ENCODE measurements around the gene GSN.

Gene GSN

DNA sequence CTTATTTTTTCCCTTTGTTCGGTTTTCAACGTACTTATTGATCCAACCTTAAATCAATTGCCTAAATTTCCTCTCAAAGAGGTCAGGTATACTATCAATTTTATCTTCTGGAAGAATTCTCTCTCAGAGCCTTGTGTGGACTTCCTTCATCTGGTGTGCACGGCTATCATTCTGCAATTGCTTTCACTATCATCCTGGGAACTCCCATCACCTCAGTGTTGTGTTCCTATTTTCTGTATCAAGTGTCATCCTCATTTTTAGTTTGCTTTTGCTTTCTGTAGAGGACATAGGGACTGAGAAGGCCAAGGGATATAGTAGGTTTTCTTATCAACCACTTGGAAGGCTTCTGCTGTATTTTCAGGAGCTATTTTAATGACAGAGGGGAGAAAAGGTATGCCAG, 90.8 kb downstream of the GSN start:
- H3K27me3 ChIP-seq (ENCODE audit: insufficient read depth, low read length, poor library complexity, severe bottlenecking), result no peaks in the 10 kb centered on the region
- no peak overlapping the region for H3K4me3 ChIP-seq (ENCODE audit: low read length, poor library complexity, severe bottlenecking)
- no peaks in the 10 kb centered on the region; the same call in 1 of the 2 replicates for H3F3A ChIP-seq (ENCODE audit: low read depth)
- TF ChIP-seq, protein P1, sequence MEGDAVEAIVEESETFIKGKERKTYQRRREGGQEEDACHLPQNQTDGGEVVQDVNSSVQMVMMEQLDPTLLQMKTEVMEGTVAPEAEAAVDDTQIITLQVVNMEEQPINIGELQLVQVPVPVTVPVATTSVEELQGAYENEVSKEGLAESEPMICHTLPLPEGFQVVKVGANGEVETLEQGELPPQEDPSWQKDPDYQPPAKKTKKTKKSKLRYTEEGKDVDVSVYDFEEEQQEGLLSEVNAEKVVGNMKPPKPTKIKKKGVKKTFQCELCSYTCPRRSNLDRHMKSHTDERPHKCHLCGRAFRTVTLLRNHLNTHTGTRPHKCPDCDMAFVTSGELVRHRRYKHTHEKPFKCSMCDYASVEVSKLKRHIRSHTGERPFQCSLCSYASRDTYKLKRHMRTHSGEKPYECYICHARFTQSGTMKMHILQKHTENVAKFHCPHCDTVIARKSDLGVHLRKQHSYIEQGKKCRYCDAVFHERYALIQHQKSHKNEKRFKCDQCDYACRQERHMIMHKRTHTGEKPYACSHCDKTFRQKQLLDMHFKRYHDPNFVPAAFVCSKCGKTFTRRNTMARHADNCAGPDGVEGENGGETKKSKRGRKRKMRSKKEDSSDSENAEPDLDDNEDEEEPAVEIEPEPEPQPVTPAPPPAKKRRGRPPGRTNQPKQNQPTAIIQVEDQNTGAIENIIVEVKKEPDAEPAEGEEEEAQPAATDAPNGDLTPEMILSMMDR (conservative IDR thresholded peaks at IDR 0.05; ENCODE audit: low read length), result no peak
- TF ChIP-seq EZH2phosphoT487 (IDR thresholded peaks at IDR 0.05; ENCODE audit: borderline replicate concordance), result no peak
- peak overlapping the region; percentile 16; the same call in 1 of the 2 replicates for H2AFZ ChIP-seq (ENCODE audit: low read length)
- H3K79me2 ChIP-seq (ENCODE audit: insufficient read depth, low read length), result no peaks in the 10 kb centered on the region
- H4K20me1 ChIP-seq (ENCODE audit: insufficient read depth, low read length, poor library complexity, severe bottlenecking), result no peaks in the 10 kb centered on the region
- H3K36me3 ChIP-seq (ENCODE audit: insufficient read depth, low read length), result no peaks in the 10 kb centered on the region
- peak overlapping the region; percentile 8 for H3K4me2 ChIP-seq (ENCODE audit: low read depth, low read length, poor library complexity, severe bottlenecking)
- peaks cover 39% of the 10 kb centered on the region for H3K4me1 ChIP-seq (ENCODE audit: insufficient read depth, low read length, poor library complexity, severe bottlenecking)
- no peaks in the 10 kb centered on the region for H3K9me2 ChIP-seq (replicated peaks; ENCODE audit: low read depth, low read length)
- no peaks in the 10 kb centered on the region for H3K9me3 ChIP-seq (ENCODE audit: insufficient read depth, low read depth, low read length)
- no peak overlapping the region for H3K9ac ChIP-seq (ENCODE audit: low read depth, low read length, poor library complexity, severe bottlenecking)

- peak overlapping the region; percentile 9 for H3K4me2 ChIP-seq (ENCODE audit: low read depth, low read length, poor library complexity, severe bottlenecking)
Observed at GRCh38 chr9:121359351-121360294, 91.7 kb downstream of the GSN start.

GRCh38 chr9:121360601-121361374, 92.8 kb downstream of the GSN start:
- no peak overlapping the region for H2AFZ ChIP-seq (ENCODE audit: low read length)
- no peaks in the 10 kb centered on the region for H4K20me1 ChIP-seq (ENCODE audit: insufficient read depth, low read length, poor library complexity, severe bottlenecking)
- no peaks in the 10 kb centered on the region for H3K36me3 ChIP-seq (ENCODE audit: insufficient read depth, low read length)
- H3K4me3 ChIP-seq (ENCODE audit: low read length, poor library complexity, severe bottlenecking), result no peak overlapping the region
- H3K4me1 ChIP-seq (ENCODE audit: insufficient read depth, low read length, poor library complexity, severe bottlenecking), result peaks cover 33% of the 10 kb centered on the region
- H3K9ac ChIP-seq (ENCODE audit: low read depth, low read length, poor library complexity, severe bottlenecking), result no peak overlapping the region
- peaks cover 5% of the 10 kb centered on the region; the same call in 1 of the 2 replicates for H3F3A ChIP-seq (ENCODE audit: low read depth)
- H3K4me2 ChIP-seq (ENCODE audit: low read depth, low read length, poor library complexity, severe bottlenecking), result peak overlapping the region; percentile 28
- no peaks in the 10 kb centered on the region for H3K27me3 ChIP-seq (ENCODE audit: insufficient read depth, low read length, poor library complexity, severe bottlenecking)
- TF ChIP-seq, protein P1 (conservative IDR thresholded peaks at IDR 0.05; ENCODE audit: low read length), result no peak
- TF ChIP-seq EZH2phosphoT487 (IDR thresholded peaks at IDR 0.05; ENCODE audit: borderline replicate concordance), result no peak
- no peaks in the 10 kb centered on the region for H3K79me2 ChIP-seq (ENCODE audit: insufficient read depth, low read length)
- H3K9me3 ChIP-seq (ENCODE audit: insufficient read depth, low read depth, low read length), result no peaks in the 10 kb centered on the region
- no peaks in the 10 kb centered on the region for H3K9me2 ChIP-seq (replicated peaks; ENCODE audit: low read depth, low read length)

More at GRCh38 chr9:121359351-121360294, 91.7 kb downstream of the GSN start:
- H3K9ac ChIP-seq (ENCODE audit: low read depth, low read length, poor library complexity, severe bottlenecking), result no peak overlapping the region
- H3K4me3 ChIP-seq (ENCODE audit: low read length, poor library complexity, severe bottlenecking), result no peak overlapping the region
- H3K9me2 ChIP-seq (replicated peaks; ENCODE audit: low read depth, low read length), result no peaks in the 10 kb centered on the region
- TF ChIP-seq EZH2phosphoT487 (IDR thresholded peaks at IDR 0.05; ENCODE audit: borderline replicate concordance), result no peak
- TF ChIP-seq, protein P1 (conservative IDR thresholded peaks at IDR 0.05; ENCODE audit: low read length), result no peak
- no peaks in the 10 kb centered on the region for H3K9me3 ChIP-seq (ENCODE audit: insufficient read depth, low read depth, low read length)
- H3K36me3 ChIP-seq (ENCODE audit: insufficient read depth, low read length), result no peaks in the 10 kb centered on the region
- H3F3A ChIP-seq (ENCODE audit: low read depth), result peaks cover 5% of the 10 kb centered on the region; the same call in 1 of the 2 replicates
- H2AFZ ChIP-seq (ENCODE audit: low read length), result no peak overlapping the region
- H3K4me1 ChIP-seq (ENCODE audit: insufficient read depth, low read length, poor library complexity, severe bottlenecking), result peaks cover 33% of the 10 kb centered on the region
- no peaks in the 10 kb centered on the region for H3K27me3 ChIP-seq (ENCODE audit: insufficient read depth, low read length, poor library complexity, severe bottlenecking)
- no peaks in the 10 kb centered on the region for H3K79me2 ChIP-seq (ENCODE audit: insufficient read depth, low read length)
- H4K20me1 ChIP-seq (ENCODE audit: insufficient read depth, low read length, poor library complexity, severe bottlenecking), result no peaks in the 10 kb centered on the region
